AG09309 (cell line): Measurements from ENCODE around the gene MYO10.

Experiments
- DNase-seq: peaks from one replicate; pipeline ENCODE4 v3.0.0-alpha.2; 2010; ENCODE audit warnings: low read depth
- H3K4me3 ChIP-seq: 2 replicates; pipeline ENCODE4 v1.5.1; 2011; ENCODE audit warnings: mild to moderate bottlenecking, low read depth, low read length, moderate library complexity; ENCODE audit not compliant: control insufficient read depth
- TF ChIP-seq, protein P1 (sequence below): IDR thresholded peaks from 2 replicates; pipeline ENCODE4 v1.5.1; 2011; ENCODE audit warnings: mild to moderate bottlenecking, low read depth, low read length, inconsistent platforms; ENCODE audit not compliant: insufficient read depth, control insufficient read depth; ENCODE audit errors: missing control alignments

Gene MYO10

DNA sequence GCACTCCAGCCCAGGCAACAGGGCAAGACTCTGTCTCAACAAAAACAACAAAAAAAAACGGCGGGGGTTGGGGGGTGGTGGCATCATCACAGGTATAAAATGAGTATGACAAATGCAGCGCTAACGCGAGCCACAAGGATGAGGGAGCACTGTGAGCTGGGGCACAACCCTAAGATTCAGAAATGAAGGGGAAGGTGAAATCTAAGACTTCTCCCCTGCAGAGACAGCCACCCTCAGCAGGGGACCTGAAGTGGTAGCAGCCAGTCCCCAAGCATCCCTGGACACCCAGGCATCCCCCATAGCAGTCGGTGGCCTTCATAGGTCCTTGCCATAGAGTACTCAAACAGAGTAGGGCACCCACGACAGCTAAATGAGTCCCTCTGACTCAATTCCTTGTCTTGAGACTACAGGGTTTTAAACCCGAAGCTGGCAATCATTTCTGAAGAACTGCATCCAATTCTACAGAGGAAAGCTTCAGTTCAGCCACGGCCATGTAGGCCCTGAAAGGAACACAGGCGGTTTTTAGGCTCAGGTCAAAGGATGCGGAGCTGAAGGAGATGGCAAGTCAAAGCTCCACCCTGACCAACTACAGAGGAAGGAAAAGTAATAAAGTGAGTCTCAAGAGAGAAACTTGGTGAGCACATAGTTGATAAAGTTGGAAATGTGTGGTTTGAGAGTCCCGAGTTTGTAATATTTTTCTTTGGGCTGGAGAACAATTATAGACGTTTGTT is 50.3 kb downstream of the MYO10 start:
- no peak for DNase-seq
- H3K4me3 ChIP-seq = no peak overlapping the region
- TF ChIP-seq, protein P1, sequence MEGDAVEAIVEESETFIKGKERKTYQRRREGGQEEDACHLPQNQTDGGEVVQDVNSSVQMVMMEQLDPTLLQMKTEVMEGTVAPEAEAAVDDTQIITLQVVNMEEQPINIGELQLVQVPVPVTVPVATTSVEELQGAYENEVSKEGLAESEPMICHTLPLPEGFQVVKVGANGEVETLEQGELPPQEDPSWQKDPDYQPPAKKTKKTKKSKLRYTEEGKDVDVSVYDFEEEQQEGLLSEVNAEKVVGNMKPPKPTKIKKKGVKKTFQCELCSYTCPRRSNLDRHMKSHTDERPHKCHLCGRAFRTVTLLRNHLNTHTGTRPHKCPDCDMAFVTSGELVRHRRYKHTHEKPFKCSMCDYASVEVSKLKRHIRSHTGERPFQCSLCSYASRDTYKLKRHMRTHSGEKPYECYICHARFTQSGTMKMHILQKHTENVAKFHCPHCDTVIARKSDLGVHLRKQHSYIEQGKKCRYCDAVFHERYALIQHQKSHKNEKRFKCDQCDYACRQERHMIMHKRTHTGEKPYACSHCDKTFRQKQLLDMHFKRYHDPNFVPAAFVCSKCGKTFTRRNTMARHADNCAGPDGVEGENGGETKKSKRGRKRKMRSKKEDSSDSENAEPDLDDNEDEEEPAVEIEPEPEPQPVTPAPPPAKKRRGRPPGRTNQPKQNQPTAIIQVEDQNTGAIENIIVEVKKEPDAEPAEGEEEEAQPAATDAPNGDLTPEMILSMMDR = no peak

DNA sequence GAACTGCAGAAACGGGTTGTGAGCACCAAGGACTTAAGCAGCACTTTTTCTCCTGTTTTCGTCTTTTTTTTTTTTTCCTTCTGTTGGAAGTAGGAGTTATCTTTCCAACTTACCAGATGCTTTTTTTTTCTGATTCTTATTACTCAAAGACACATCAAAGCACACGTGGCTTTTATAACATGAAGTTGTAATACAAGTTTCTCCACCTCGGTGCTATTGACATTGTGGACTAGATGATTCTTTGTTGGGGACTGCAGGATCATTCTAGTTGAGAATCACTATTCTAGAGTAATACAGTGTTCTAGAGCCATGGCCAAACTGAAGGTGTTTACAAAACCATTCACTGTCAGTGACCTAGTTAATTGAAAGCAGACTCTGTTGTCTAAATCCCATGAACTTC is 51.5 kb downstream of the MYO10 start:
- H3K4me3 ChIP-seq = no peak overlapping the region
- TF ChIP-seq, protein P1 = no peak
- no peak for DNase-seq

DNA sequence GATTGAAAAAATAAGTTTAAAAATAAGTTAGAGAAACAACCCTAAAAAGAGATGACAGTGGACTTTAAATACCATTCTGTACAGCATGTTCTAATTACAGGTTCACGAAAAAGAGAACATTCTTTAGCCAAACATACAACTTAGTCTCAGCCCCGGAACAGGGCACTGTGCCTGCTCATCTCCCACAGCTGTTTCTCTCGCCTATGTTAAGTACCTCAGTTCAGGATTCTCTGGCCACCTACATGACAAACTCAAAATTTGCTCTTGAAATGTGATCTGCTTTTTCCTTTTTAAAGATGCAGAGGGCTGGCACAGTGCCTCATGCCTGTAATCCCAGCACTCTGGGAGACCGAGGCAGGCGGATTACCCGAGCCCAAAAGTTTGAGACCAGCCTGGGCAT is 52.3 kb downstream of the MYO10 start:
- no peak for DNase-seq
- TF ChIP-seq, protein P1 = no peak

DNA sequence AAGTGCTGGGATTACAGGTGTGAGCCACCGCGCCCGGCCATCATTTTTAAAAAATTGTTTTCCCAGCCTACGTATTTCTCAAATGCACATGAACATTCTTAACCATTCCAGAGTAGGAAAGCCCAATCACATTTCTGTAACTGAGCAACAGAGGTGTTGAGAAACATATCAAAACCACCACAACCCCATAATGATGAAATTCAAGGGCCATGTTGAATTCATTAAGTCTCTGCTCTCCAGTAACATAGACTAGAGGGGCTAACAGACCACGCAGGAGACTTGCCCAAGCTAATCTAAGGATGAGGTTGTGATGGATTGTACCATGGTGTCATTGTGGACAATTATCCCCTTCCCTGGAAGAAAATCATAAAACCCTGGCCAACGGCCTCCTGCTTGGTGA is 52.9 kb downstream of the MYO10 start:
- TF ChIP-seq, protein P1 = no peak
- H3K4me3 ChIP-seq = no peak overlapping the region
- DNase-seq = peak; percentile 73

More for the DNA sequence above, 52.3 kb downstream of the MYO10 start:
- H3K4me3 ChIP-seq = no peak overlapping the region

DNA sequence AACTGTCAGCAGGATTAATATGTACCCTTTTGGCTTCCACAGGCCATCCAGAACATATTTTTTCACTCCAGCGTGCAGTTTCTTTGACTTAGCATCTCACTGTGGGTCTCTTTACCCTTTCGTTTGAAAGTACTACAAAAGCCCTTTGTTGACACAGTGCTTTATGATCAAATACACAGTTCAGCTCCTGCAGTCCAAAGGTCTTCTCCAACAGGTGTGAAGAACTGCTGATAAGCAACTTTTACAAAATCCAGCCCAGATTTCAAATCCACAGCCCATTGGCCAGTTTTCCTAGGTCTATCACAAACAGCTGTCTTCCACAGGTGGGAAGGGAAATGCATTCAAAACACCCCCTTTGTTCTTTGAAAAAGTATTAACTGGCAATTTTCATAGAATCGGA is 54.8 kb downstream of the MYO10 start:
- H3K4me3 ChIP-seq = no peak overlapping the region
- TF ChIP-seq, protein P1 = no peak
- no peak for DNase-seq

DNA sequence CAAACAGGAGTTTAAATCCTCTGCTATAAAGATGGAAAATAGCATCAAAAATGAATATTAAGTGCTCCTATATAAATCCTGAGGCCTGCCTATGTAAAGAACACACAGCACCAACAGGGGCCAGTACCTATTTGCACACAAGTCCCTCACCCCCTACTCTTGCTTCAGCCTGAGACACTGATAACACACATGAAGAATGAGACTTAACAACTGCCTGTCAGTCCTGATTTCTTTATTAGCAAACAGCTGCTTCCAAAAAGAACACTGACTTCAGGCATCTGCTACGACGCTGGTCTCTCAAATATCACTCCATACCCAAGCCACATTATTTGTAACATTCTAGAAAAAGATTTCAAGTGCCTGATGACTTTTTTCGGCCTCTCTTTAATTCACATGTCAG is 55.5 kb downstream of the MYO10 start:
- DNase-seq = no peak
- TF ChIP-seq, protein P1 = no peak

More for the DNA sequence above, 55.5 kb downstream of the MYO10 start:
- no peak overlapping the region for H3K4me3 ChIP-seq
